Right lobe of liver (tissue), 6 donors: ENCODE data around the gene SPC24. TPM values are rescaled to one million over a fixed set of nuclear protein-coding genes. Genes with fewer than 3 reads are reported as not detected.

ENCODE experiments used
- ATAC-seq, 4 donors: fragments of 200-7000 bp; cut with Tn5 transposase; one replicate each; pipeline ENCODE4 v1.9.1; 2020; ENCODE audit warnings: mild to moderate bottlenecking in 4 of 4, moderate library complexity in 4 of 4
- DNase-seq, 3 donors: peaks; one replicate each; pipeline ENCODE4 v3.0.0-alpha.2; 2020
- H3K27ac ChIP-seq, 3 donors: fragments of 200-600 bp; one replicate each; pipeline ENCODE4 v1.8.0; 2022
- H3K27me3 ChIP-seq, 2 donors: fragments of 200-600 bp; one replicate each; pipeline ENCODE4 v1.8.0; 2022
- H3K36me3 ChIP-seq, 4 donors: fragments of 200-600 bp; sonication (generic) in 1 of 4; one replicate each; pipeline versions ENCODE4 v1.5.1 to v1.8.0; 2017 to 2022; ENCODE audit warnings: control low read depth in 1 of 4
- H3K4me1 ChIP-seq, 4 donors: fragments of 200-600 bp; sonication (generic) in 1 of 4; one replicate each; pipeline versions ENCODE4 v1.5.1 to v1.8.0; 2017 to 2022; ENCODE audit warnings: control low read depth in 1 of 4
- H3K4me3 ChIP-seq, 3 donors: fragments of 200-600 bp; one replicate each; pipeline ENCODE4 v1.8.0; 2022
- H3K9me3 ChIP-seq, 4 donors: fragments of 200-600 bp; sonication (generic) in 1 of 4; one replicate each; pipeline versions ENCODE4 v1.5.1 to v1.8.0; 2017 to 2022; ENCODE audit warnings: control low read depth in 1 of 4
- CTCF ChIP-seq, 4 donors: fragments of 200-600 bp in 3 of 4; fragments of 450-650 bp in 1 of 4; IDR thresholded peaks; one replicate each; pipeline versions ENCODE4 v1.5.1 to v1.8.0; 2016 to 2022; ENCODE audit warnings: antibody characterized with exemption in 4 of 4, mild to moderate bottlenecking in 2 of 4
- POLR2A ChIP-seq: fragments of 450-650 bp; IDR thresholded peaks from one replicate; pipeline ENCODE4 v1.6.1; 2017; ENCODE audit warnings: antibody characterized with exemption, mild to moderate bottlenecking
- WGBS: methylation state at CpG from one replicate; pipeline ENCODE4 v1.1.6; 2018; ENCODE audit warnings: low coverage, low lambda C conversion rate; ENCODE audit not compliant: insufficient coverage; ENCODE audit errors: missing lambda C conversion rate; 5-methylcytosine and 5-hydroxymethylcytosine counted together
- intact Hi-C, 2 donors: fragments of 100-400 bp; cut with DNase I; formaldehyde crosslinking; loops; one replicate each; pipeline versions ENCODE4 v1.11.2 to v1.14.1; 2022
- total RNA-seq, 6 experiments: library from RNA; depleted of rRNA in 2 of 6; stranded (reverse); fragments of >200 nt in 2 of 6; fragmentation: NEBNext Ultra II Directional in 3 of 6; extraction: Animal tissue kit (Norgen Biotek cat#: 25700) in 3 of 6; gene quantifications; one replicate each; pipeline versions ENCODE4 v1.1.0 to v1.2.4, GENCODE V29; 2016 to 2023
- donor health status: DM: no; HTN: yes; CAD: no.
- donor health status: DM: no; HTN: no; CAD: no.
- donor health status: DM: no; HTN: no; CAD: no.
- donor health status: DM: no; HTN: yes; CAD: no.
- donor health status: DM: no; HTN: yes; CAD: no.

SPC24 gene
- total RNA-seq, 6 experiments from 2014 or later = 0.90 to 3.8 (median 2.2) TPM

GRCh38 chr19:11102944-11103343 lies 52.6 kb downstream of the SPC24 start:
- 59% methylated on average over 13 of the region's 16 CpGs for WGBS
- DNase-seq (no peak), ATAC-seq (peak; percentile 12 to 39 (median 29))
- TF ChIP-seq POLR2A (no peak), CTCF (IDR thresholded peaks at IDR 0.05) (no peak)
- peaks cover 0 to under 1% (median 0%) of the 10 kb centered on the region in 4 donors for H3K4me1 ChIP-seq
- H3K4me3 ChIP-seq = no peak overlapping the region
- H3K27me3 ChIP-seq = no peaks in the 10 kb centered on the region
- H3K36me3 ChIP-seq = peaks cover 18 to 92% (median 54%) of the 10 kb centered on the region in 4 donors
- H3K27ac ChIP-seq = peak overlapping the region in 1 of 3 donors; percentile 8
- intact Hi-C loops = no loop called here
- no peaks in the 10 kb centered on the region for H3K9me3 ChIP-seq

GRCh38 chr19:11101057-11101456 lies 54.5 kb downstream of the SPC24 start:
- DNase-seq (no peak), ATAC-seq (no peak)
- H3K4me3 ChIP-seq = no peak overlapping the region
- TF ChIP-seq POLR2A (no peak), CTCF (IDR thresholded peaks at IDR 0.05) (no peak)
- H3K9me3 ChIP-seq = no peaks in the 10 kb centered on the region
- peak overlapping the region in 1 of 3 donors; percentile 13 for H3K27ac ChIP-seq
- H3K4me1 ChIP-seq = peaks cover 0 to 11% (median 0%) of the 10 kb centered on the region in 4 donors
- 86% methylated on average over 5 of the region's 5 CpGs for whole genome bisulfite sequencing
- intact Hi-C loops = no loop called here
- no peaks in the 10 kb centered on the region for H3K27me3 ChIP-seq
- peaks cover 10 to 85% (median 44%) of the 10 kb centered on the region in 4 donors for H3K36me3 ChIP-seq

- 63% methylated on average over 5 of the region's 12 CpGs for WGBS
- no peaks in the 10 kb centered on the region for H3K27me3 ChIP-seq
- H3K27ac ChIP-seq = no peak overlapping the region
- ATAC-seq (no peak), DNase-seq (no peak)
- no peak overlapping the region for H3K4me3 ChIP-seq
- TF ChIP-seq CTCF (IDR thresholded peaks at IDR 0.05) (no peak), POLR2A (no peak)
- peaks cover 0 to 21% (median under 1%) of the 10 kb centered on the region in 4 donors for H3K4me1 ChIP-seq
- intact Hi-C loops = no loop called here
- peaks cover 5 to 85% (median 36%) of the 10 kb centered on the region in 4 donors for H3K36me3 ChIP-seq
- no peaks in the 10 kb centered on the region for H3K9me3 ChIP-seq
Observed at GRCh38 chr19:11100049-11100448, 55.5 kb downstream of the SPC24 start.

GRCh38 chr19:11098861-11099260 lies 56.7 kb downstream of the SPC24 start:
- ATAC-seq (no peak), DNase-seq (no peak)
- intact Hi-C loops = no loop called here
- 100% methylated on average over 3 of the region's 3 CpGs for WGBS
- Histone ChIP-seq H3K27ac (peak overlapping the region in 1 of 3 donors; percentile 14), H3K4me1 (peaks cover 0 to 33% (median 7%) of the 10 kb centered on the region in 4 donors), H3K36me3 (peaks cover 0 to 84% (median 32%) of the 10 kb centered on the region in 4 donors), H3K4me3 (no peak overlapping the region), H3K9me3 (no peaks in the 10 kb centered on the region), H3K27me3 (no peaks in the 10 kb centered on the region)
- no peak for TF ChIP-seq POLR2A
- TF ChIP-seq CTCF (IDR thresholded peaks at IDR 0.05) = no peak
